HG03097 (cell line): ENCODE results near the gene H2BW2.
"Not testable (repeated sequence)": the region's sequence is repeated elsewhere in the genome, so short reads cannot be mapped to it uniquely, and the experiment has no call there.

Source experiments
- ATAC-seq: cut with Tn5 transposase; IDR thresholded peaks from one replicate; pipeline ENCODE4 v1.9.1; 2021; ENCODE audit not compliant: unreplicated experiment, low FRiP score

Gene H2BW2

DNA sequence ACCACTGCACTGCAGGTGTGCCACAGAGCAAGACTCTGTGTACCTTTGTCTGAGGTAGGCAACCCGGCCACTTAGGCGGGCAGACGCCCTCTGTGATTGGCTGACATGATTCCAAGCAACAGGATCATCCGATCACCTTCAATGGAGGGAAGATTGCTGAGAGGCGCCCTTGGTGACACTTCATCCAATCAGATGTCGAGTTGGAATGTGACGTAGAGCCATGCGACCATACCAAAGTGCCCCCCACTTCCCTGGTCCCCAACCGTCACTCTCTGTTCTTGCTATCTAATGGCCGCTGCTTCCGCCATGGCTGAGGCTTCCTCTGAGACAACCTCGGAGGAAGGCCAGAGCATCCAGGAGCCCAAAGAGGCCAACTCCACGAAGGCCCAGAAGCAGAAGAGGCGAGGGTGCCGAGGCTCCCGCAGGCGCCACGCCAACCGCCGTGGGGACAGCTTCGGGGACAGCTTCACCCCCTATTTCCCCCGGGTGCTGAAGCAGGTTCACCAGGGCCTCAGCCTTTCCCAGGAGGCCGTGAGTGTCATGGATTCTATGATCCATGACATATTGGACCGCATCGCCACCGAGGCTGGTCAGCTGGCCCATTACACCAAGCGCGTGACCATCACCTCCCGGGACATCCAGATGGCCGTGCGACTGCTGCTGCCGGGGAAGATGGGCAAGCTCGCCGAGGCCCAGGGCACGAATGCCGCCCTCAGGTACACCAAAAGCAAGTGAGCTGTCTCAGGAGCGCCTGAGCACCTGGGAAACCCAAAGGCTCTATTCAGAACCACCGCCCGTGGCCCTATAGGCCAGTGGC lies at the start of gene H2BW2:
Gene H2BW2, plus strand, starts transcription at position 268 of the 817 bp plus-strand sequence. Its CDS starts 39 bp downstream, at position 307.
- no peak for ATAC-seq

DNA sequence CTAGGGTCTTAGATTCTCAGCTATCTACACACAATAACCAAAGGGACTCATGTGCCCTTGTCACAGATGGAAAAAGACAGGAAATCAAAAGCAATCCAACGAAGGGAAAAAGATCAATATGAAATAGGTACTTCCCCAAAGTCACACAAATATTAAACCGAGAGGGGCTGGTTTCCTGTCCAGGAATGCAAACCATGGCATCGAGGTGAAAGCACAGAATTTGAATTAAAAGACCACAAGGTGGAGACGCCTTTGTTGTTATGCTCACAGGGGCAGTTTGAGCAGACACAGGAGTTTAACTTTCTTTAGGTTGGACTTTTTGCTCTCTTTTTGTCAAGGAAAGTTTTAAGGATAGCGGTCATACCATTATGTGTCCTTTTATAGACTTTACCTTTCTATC lies 40.5 kb upstream of the H2BW2 start:
- ATAC-seq, result peak; percentile 78

DNA sequence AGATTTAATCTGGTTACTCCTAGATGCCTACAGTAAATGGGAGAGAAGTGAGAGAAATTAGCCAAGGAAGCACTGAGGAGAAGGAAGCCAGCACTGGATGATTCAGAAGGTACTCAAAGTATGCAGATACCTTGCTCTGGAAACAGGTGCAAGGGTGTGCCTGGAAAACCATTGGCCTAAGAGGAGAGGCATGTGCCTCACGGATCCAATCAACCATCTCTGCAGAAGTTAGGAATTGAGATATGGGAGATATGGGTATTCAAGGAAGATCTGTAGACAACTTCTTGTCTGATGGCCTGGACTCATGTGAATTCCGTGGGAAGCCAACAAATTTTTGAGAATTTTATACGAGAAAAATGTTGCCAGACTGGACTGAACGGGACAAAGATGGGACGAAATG lies 30.9 kb upstream of the H2BW2 start:
- no peak for ATAC-seq

DNA sequence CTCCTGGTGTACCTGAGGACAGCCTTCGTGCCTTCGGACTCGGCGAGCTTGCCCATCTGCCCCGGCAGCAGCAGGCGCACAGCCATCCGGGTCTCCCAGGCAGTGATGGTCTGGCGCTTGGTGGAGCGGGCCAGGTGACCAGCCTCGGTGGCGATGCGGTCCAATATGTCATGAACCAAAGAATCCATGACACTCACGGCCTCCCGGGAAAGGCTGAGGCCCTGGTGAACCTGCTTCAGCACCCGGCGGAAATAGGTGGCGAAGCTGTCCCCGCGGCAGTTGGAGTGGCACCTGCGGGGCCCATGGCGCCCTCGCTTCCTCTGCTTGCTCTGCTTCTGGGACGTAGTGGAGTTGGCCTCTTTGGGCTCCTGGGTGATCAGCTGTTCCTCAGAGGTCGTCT lies 26.6 kb upstream of the H2BW2 start:
- no peak for ATAC-seq

DNA sequence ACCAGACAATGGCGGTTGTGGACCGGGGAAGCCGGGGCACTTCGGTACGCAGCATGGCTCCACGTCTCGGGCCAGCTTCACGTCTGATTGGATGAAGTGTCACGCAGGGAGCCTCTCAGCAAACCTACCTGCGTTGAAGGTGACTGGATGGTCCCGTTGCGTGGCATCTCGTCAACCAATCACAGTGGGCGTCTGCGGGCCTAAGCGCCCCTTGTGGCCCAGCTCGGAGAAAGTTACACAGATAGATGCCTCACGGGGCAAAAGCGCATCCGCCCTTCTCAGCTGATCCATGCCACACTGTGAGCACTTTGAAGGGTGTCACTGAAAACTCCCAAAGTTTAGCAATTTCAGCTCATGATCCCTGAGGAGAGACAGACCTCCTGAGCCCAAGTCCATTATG lies 26.1 kb upstream of the H2BW2 start, which contains the start of gene H2BW1:
Gene H2BW1, minus strand, starts transcription at position 103 of the 400 bp plus-strand sequence. CDS start 132 bp downstream, outside the sequence.
- ATAC-seq, result no peak

DNA sequence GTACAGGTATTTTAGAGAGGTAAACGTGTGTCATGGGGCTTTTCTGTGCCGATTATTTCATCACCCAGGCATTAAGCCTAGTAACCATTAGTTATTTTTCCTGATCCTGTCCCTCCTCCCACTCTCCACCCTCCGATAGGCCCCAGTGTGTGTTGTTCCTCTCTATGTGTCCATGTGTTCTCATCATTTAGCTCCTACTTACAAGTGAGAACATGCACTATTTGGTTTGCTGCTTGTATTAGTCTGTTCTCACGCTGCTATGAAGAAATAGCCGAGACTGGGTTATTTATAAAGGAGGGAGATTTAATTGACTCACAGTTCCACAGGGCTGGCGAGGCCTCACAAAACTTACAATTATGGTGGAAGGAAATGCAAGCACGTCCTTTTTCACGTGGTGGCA lies 24.2 kb upstream of the H2BW2 start:
- ATAC-seq, result not testable (repeated sequence)

DNA sequence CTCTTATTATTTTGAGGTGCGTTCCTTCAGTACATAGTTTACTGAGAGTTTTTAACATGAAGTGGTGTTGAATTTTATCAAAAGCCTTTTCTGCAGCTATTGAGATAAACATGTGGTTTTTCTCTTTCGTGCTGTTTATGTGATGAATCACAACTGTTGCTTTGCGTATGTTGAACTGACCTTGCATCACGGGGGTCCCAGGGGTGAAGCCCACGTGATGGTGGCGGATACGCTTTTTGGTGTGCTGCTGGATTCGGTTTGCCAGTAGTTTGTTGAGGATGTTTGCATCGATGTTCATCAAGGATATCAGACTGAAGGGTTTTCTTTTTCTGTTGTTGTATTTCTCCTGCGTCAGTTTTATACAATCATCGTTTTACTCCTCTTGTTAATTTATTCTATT lies 21.6 kb upstream of the H2BW2 start:
- ATAC-seq, result no peak

DNA sequence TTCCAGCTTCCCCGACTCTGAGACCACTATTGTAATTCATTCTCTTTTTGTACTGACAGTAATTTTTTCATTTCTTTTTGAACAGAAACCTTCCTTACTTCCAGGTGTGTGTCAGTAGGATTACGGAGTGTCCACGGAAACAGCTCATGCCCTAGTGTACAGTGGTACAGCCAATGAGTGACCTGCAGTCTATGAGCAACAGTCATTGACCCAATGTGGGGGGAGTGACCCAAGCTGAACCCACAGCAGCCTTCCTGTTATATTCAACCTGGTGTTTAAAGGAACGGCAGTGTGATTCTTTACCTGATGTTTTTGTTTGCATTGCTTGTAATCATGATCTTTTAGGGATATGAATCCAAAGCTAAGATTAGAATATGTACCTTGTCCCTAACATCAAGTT lies 1.2 kb downstream of the H2BW2 start:
- ATAC-seq, result no peak

DNA sequence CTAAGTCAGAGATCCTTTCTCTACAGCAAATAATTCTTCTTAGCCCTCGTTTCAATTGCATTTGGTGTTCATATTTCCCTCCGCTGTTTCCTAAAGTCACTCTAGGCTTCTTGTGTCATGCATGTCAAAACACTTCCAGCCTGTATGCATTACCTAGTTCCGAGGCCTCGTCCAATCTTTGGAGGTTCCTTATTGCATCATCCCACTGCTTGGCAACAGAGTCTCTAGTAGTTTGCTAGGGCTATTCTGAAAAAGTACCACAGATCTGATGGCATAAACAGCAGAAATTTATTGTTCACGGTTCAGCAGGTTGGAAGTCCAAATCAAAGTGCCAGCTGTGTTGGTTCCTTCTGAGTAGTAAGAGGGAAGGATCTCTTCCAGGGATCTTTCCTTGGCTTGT lies 5.9 kb downstream of the H2BW2 start:
- no peak for ATAC-seq

DNA sequence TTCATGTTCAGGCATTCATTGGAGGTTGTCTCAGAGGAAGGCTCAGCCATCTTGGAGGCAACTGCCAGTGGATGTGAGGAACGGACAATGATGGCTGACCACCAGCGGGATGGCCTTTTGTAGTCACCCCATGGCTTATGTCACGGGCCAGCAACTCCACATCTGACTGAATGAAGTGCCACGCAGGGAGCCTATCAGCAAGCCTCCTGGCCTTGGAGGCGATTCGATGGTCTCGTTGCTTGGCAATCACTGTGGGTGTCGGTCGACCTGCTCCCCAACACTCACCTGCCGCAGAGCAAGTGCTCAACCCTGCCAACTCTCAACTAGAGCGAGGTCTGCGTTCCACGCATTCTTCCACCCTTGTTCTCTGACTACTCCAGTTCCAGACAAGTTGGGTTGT lies 7.4 kb downstream of the H2BW2 start:
- ATAC-seq, result no peak

DNA sequence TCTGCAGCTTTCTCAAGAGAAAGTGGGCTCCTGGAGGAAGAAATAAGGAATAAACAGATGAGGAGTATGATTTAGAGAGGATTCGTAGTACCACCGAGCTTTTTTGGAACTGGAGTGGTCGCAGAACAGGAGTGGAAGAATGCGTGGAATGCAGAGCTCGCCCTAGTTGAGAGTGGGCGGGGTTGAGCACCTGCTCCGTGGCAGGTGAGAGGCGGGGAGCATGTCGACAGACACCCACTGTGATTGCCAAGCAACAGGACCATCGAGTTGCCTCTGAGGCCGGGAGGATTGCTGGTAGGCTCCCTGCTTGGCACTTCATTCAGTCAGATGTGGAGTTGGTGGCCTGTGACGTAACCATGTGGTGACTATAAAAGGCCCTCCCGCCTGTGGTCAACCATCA lies 15.2 kb downstream of the H2BW2 start:
- not testable (repeated sequence) for ATAC-seq

DNA sequence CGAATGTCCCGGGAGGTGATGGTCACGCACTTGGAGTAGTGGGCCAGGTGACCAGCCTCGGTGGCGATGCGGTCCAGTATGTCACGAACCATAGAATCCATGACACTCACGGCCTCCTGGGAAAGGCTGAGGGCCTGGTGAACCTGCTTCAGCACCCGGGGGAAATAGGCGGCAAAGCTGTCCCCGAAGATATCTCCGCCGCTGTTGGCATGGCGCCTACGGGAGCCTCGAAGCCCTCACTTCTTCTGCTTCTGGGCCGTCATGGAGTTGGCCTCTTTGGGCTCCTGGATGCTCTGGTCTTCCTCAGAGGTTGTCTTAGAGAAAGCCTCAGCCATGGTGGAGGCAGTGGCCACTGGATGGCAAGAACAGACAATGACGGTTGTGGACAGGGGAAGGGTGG lies 22.9 kb downstream of the H2BW2 start:
- not testable (repeated sequence) for ATAC-seq

DNA sequence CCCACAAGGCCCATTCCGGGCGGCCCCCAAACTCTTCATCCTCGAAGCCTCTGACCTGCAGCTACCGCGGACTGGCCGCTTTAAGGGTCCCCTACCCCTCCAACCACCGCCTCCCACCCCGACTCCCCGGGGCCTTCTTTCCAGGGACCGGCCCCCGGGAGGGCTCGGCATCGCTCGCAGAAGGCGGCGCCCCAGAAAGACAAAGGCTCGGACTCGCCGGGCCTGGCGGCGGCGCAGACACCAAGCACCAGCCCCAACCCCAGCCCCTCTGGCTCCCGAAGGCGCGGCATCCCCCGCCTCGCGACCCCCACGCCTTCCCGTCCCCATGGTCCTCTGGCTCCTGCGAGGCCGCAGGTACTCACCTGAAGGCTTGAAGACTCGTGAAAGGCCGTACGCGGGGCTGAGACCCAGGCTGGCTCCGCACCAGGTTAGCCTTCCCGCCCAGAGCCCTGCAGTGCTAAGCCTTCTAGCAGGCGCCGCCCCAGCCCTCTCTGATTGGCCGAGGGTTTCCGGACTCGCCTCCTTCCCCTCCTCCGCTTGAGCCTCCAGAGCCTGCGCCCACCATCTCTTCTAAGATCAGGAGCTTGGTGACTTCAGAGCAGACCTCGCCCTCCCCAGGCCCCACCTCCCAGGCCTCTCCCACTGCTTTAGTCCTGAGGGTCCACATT lies 36.2 kb downstream of the H2BW2 start, which contains the start of gene TMSB15C:
Gene TMSB15C, minus strand, starts transcription at position 459 of the 668 bp plus-strand sequence.
- peak; percentile 96 for ATAC-seq

DNA sequence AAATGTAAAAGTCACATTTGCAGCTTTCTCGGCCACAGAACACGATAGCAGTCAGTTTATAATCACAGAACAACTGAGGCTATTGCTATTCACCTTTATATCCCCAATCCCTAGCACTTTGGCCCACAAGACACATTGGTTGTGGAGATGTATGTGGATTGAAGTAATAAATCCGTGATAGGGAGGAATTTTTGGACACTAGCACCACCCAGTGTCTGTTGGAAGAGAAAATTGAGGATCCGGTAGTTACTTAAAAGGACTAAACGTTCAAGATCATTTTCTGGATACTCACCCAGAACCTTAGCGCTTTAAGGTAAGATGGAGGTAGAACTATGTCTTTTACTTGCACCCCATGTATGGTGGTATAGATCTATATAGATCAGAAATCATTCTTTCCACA lies 38.1 kb downstream of the H2BW2 start:
- ATAC-seq, result not testable (repeated sequence)

DNA sequence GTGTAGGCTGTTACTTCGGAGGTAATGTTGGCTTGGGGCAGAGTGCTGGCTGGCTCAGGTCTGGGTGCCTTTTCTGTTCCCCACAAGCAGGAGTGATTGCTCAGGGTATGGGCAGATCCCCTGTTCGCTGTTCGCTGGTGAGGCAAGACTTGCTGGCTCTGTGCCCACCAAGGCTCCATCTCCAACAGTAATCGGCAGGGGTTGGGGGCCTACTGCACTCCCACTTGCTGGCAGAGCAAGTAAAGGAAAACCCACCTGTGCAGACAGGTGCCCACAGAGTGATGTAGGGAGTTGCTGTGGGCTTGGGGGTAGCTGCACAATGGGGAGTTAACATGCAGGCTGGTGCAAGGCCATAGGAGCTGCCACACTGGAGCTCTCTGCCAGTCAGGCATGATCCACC lies 44.3 kb downstream of the H2BW2 start:
- no peak for ATAC-seq

DNA sequence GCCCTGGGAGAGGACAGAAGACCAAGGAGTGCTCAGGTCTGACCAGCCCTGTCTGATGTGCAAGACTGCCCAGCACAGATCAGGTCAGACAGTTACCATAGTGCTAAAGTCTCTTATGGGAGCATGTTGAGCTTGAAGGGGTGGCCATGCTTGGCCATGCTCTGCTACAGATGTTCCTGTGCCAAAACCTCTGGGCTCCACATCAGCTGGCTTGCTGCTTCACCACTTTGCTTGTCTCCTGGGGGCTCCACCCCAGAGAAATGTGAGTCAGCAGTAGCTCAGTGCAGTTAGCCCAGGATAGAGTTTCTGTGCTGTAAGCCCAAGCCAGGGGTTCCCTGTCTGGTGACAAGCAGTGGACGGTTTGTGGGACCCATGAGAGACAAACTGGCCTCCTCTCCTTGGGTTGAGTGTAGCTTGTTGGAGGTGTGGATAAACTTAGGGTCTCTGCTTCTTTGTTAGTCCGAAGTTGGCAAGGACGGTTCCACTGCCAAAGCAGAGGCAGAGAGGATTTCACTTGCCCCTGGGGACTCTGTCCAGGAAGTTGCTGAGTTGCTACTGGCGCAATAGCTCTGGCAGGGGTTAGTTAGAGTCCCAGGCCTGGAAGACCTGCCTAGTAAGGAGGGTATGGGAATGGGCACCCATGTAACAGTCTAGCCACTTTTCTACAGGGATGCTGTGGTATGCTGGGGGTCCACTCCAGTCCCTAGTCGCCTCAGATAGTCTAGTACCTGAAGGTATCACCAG lies 45.0 kb downstream of the H2BW2 start:
- no peak for ATAC-seq

DNA sequence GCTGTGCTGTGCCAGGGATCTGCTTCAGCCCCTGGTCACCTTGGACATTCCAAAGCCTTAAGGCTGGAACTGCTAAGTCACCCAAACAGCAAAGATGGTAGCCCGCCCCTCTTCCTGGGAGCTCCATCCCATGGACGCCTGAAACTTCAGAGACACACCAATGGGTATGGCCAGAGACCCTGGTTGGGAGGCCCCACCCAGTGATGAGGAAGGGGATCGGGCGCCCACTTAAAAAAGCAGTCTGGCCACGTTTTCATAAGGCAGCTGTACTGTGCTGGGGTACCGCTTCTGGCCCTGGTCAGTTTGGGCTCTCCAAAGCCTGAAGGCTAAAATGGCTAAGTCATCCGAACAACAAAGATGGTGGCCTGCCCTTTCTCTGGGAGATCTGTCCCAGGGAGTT lies 45.7 kb downstream of the H2BW2 start:
- ATAC-seq, result no peak

DNA sequence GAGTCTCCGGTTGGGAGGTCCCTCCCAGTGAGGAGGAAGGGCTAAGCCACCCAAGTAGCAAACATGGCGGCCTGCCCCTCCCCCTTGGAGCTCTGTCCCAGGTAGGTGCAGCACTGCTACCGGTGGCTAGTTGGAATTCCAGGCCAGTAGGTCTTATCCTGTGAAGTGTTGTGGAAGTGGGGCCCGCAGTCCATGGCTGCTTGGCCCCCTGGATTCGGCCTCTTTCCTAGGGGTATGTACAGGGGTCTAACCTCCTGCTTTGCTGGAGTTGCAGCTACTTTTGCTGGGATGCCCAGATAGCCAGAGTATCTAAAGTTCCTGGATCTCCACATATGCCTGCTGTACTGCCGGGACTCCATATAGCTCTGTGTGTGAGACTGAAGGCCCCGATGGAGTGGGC lies 46.2 kb downstream of the H2BW2 start:
- no peak for ATAC-seq
